HG02642 (cell line): ENCODE data around the gene LRMDA.

ENCODE experiments used
- ATAC-seq: cut with Tn5 transposase; IDR thresholded peaks from one replicate; pipeline ENCODE4 v1.9.1; 2021; ENCODE audit warnings: mild to moderate bottlenecking; ENCODE audit not compliant: unreplicated experiment, poor library complexity

LRMDA gene

GRCh38 chr10:75875740-75876139 lies 444.3 kb downstream of the LRMDA start:
- no peak for ATAC-seq

GRCh38 chr10:75876710-75877109 lies 445.3 kb downstream of the LRMDA start:
- no peak for ATAC-seq

- no peak for ATAC-seq
Measured at GRCh38 chr10:75877877-75878276, 446.5 kb downstream of the LRMDA start.

GRCh38 chr10:75878586-75878985 lies 447.2 kb downstream of the LRMDA start:
- no peak for ATAC-seq

- no peak for ATAC-seq
Measured at GRCh38 chr10:75880031-75880775, 448.8 kb downstream of the LRMDA start.

GRCh38 chr10:75883081-75884072 lies 452.0 kb downstream of the LRMDA start:
- no peak for ATAC-seq

- ATAC-seq = no peak
Measured at GRCh38 chr10:75884808-75885207, 453.4 kb downstream of the LRMDA start.

GRCh38 chr10:75887369-75887768 lies 455.9 kb downstream of the LRMDA start:
- ATAC-seq = no peak

GRCh38 chr10:75887992-75888680 lies 456.7 kb downstream of the LRMDA start:
- no peak for ATAC-seq

- no peak for ATAC-seq
Measured at GRCh38 chr10:75889051-75889450, 457.6 kb downstream of the LRMDA start.

GRCh38 chr10:75894761-75895160 lies 463.3 kb downstream of the LRMDA start:
- ATAC-seq = no peak

GRCh38 chr10:75895259-75895658 lies 463.8 kb downstream of the LRMDA start:
- ATAC-seq = no peak

GRCh38 chr10:75899816-75900390 lies 468.5 kb downstream of the LRMDA start:
- no peak for ATAC-seq

- no peak for ATAC-seq
Measured at GRCh38 chr10:75902816-75903215, 471.4 kb downstream of the LRMDA start.

GRCh38 chr10:75904499-75905283 lies 473.3 kb downstream of the LRMDA start:
- ATAC-seq = no peak

- ATAC-seq = no peak
Measured at GRCh38 chr10:75905490-75905889, 474.1 kb downstream of the LRMDA start.

- ATAC-seq = no peak
Measured at GRCh38 chr10:75910032-75910431, 478.6 kb downstream of the LRMDA start.

GRCh38 chr10:75911426-75911825 lies 480.0 kb downstream of the LRMDA start:
- ATAC-seq = no peak

- no peak for ATAC-seq
Measured at GRCh38 chr10:75916906-75917305, 485.5 kb downstream of the LRMDA start.

- ATAC-seq = no peak
Measured at GRCh38 chr10:75919913-75920312, 488.5 kb downstream of the LRMDA start.
